Caki2 (cell line): ENCODE results near the gene NOS3. TPM values are rescaled to one million over a fixed set of nuclear protein-coding genes. Genes with fewer than 3 reads are reported as not detected.

Source experiments
- DNase-seq: peaks from one replicate; pipeline ENCODE4 v3.0.0-alpha.2; 2015; ENCODE audit warnings: low read depth
- in situ Hi-C: cut with HindIII; loops from 2 replicates; pipeline ENCODE4 v1.10.0; 2016; ENCODE audit warnings: low sequenced_read_pairs, low pct_unique_long_range_greater_than_20kb, mixed read lengths
- total RNA-seq: library from RNA; depleted of rRNA; stranded (reverse); fragments of >200 nt; shearing (Covaris generic); gene quantifications from 2 replicates; pipeline ENCODE4 v1.2.3, GENCODE V29; 2014; ENCODE audit warnings: low replicate concordance; rRNA removed

NOS3 gene
- total RNA-seq, result 2.9 and 12.0 TPM in 2 replicates

- peak; percentile 59 for DNase-seq
- in situ Hi-C loops, result no loop called here
Observed at GRCh38 chr7:150990416-150991186, at the start of gene NOS3. TSS of gene NOS3 (plus strand) at chr7:150991017. CDS start at chr7:150993804, 2,787 bp downstream.

- in situ Hi-C loops, result no loop called here
- no peak for DNase-seq
Observed at GRCh38 chr7:150941351-150942000, 49.3 kb upstream of the NOS3 start.

GRCh38 chr7:150942001-150942590 lies 48.7 kb upstream of the NOS3 start:
- in situ Hi-C loops, result no loop called here
- no peak for DNase-seq

- in situ Hi-C loops, result no loop called here
- DNase-seq, result no peak
Observed at GRCh38 chr7:150942591-150943452, 48.0 kb upstream of the NOS3 start.

- in situ Hi-C loops, result no loop called here
- DNase-seq, result no peak
Observed at GRCh38 chr7:150943453-150943814, 47.4 kb upstream of the NOS3 start.

- no peak for DNase-seq
- in situ Hi-C loops, result no loop called here
Observed at GRCh38 chr7:150944066-150945042, 46.5 kb upstream of the NOS3 start.

- in situ Hi-C loops, result no loop called here
Observed at GRCh38 chr7:150945171-150945852, 45.5 kb upstream of the NOS3 start.

GRCh38 chr7:150945853-150946420 lies 44.9 kb upstream of the NOS3 start:
- no peak for DNase-seq
- in situ Hi-C loops, result no loop called here

More at GRCh38 chr7:150945171-150945852, 45.5 kb upstream of the NOS3 start:
- DNase-seq, result no peak

GRCh38 chr7:150946421-150947240 lies 44.2 kb upstream of the NOS3 start:
- no peak for DNase-seq
- in situ Hi-C loops, result no loop called here

- no peak for DNase-seq
- in situ Hi-C loops, result no loop called here
Observed at GRCh38 chr7:150947241-150947745, 43.5 kb upstream of the NOS3 start.

- no peak for DNase-seq
- in situ Hi-C loops, result no loop called here
Observed at GRCh38 chr7:150947761-150948651, 42.8 kb upstream of the NOS3 start.

GRCh38 chr7:150948791-150949251 lies 42.0 kb upstream of the NOS3 start:
- in situ Hi-C loops, result no loop called here
- no peak for DNase-seq

- in situ Hi-C loops, result no loop called here
- DNase-seq, result no peak
Observed at GRCh38 chr7:150949564-150949963, 41.3 kb upstream of the NOS3 start.

GRCh38 chr7:150949971-150950491 lies 40.8 kb upstream of the NOS3 start:
- in situ Hi-C loops, result no loop called here
- no peak for DNase-seq
